Kidney (tissue), 14 donors: Measurements from ENCODE around the gene ADAM8. TPM values are rescaled to one million over a fixed set of nuclear protein-coding genes. Genes with fewer than 3 reads are reported as not detected.
A peak's percentile ranks its signal among the peaks of the same experiment; 100 is the strongest.

Experiments
- DNase-seq, 5 donors: peaks; one replicate each; pipeline ENCODE4 v3.0.0-alpha.2; 2013 to 2020
- FAIRE-seq: peaks from 2 replicates; lab custom pipeline; 2012; peaks lifted over from hg19 to GRCh38; lab: Jason Lieb, UNC
- H3K27ac ChIP-seq, 2 donors: one replicate each; pipeline ENCODE4 v1.7.0; 2013; ENCODE audit warnings: low read depth in 2 of 2, low read length in 2 of 2, inconsistent platforms in 1 of 2
- H3K27me3 ChIP-seq: one replicate; pipeline ENCODE4 v1.7.1; 2013; ENCODE audit warnings: low read length, inconsistent platforms; ENCODE audit not compliant: control insufficient read depth, insufficient read depth
- H3K36me3 ChIP-seq, 3 donors: one replicate each; pipeline versions ENCODE4 v1.7.0 to v1.7.1; 2013; ENCODE audit warnings: low read length in 3 of 3, control low read depth in 1 of 3, inconsistent platforms in 1 of 3; ENCODE audit not compliant: insufficient read depth in 3 of 3, control insufficient read depth in 2 of 3
- H3K4me1 ChIP-seq, 3 donors: one replicate each; pipeline versions ENCODE4 v1.7.0 to v1.7.1; 2013; ENCODE audit warnings: low read length in 3 of 3, inconsistent platforms in 1 of 3, low read depth in 1 of 3; ENCODE audit not compliant: control insufficient read depth in 2 of 3, insufficient read depth in 2 of 3
- H3K4me3 ChIP-seq, 3 donors: one replicate each; pipeline versions ENCODE4 v1.7.0 to v1.8.1; 2013; ENCODE audit warnings: low read length in 3 of 3, control low read depth in 1 of 3, inconsistent platforms in 1 of 3
- H3K9ac ChIP-seq, 3 donors: one replicate each; pipeline versions ENCODE4 v1.7.0 to v1.7.1; 2013; ENCODE audit warnings: low read length in 3 of 3, control low read depth in 1 of 3, inconsistent platforms in 1 of 3
- H3K9me3 ChIP-seq, 3 donors: one replicate each; pipeline versions ENCODE4 v1.7.0 to v1.7.1; 2013; ENCODE audit warnings: low read length in 3 of 3, control low read depth in 1 of 3, inconsistent platforms in 1 of 3; ENCODE audit not compliant: control insufficient read depth in 2 of 3, insufficient read depth in 1 of 3
- CTCF ChIP-seq: IDR thresholded peaks from 3 replicates; pipeline ENCODE4 v1.5.1; 2012; ENCODE audit warnings: mild to moderate bottlenecking, moderate library complexity, borderline replicate concordance; ENCODE audit not compliant: insufficient read depth; ENCODE audit errors: extremely low read depth
- intact Hi-C: fragments of 100-400 bp; cut with DNase I; formaldehyde crosslinking; loops from one replicate; pipeline ENCODE4 v1.11.1; 2022
- polyA plus RNA-seq: library from polyadenylated mRNA; stranded (reverse); fragments of 350-450 nt; fragmentation: Illumina TruSeq; extraction: RNeasy Lipid Tissue Mini Kit (QIAGEN cat#74804); gene quantifications from one replicate; pipeline ENCODE4 v1.2.3, GENCODE V29; 2014; ENCODE audit warnings: low read depth, low replicate concordance; ENCODE audit not compliant: insufficient read depth
- total RNA-seq: library from RNA; stranded (reverse); fragmentation: NEBNext Ultra II Directional; extraction: Animal tissue kit (Norgen Biotek cat#: 25700); gene quantifications from one replicate; pipeline ENCODE4 v1.2.1, GENCODE V29; 2021
- donor health status: control.
- donor health status: control.
- donor health status: control.
- donor health status: control.
- donor health status: control.
- donor health status: DM: yes; HTN: yes; CAD: no.
- donor health status: Normal renal cell carcinoma (clear cell type).

The ADAM8 gene
- total and polyA plus RNA-seq, 2 donors from 2014 or later, result 3.4 to 16.6 TPM

- H3K4me3 ChIP-seq, result no peak overlapping the region
- FAIRE-seq, result no peak
- peaks cover 0 to 29% (median 20%) of the 10 kb centered on the region in 3 donors for H3K36me3 ChIP-seq
These were observed 2.9 kb upstream of the ADAM8 start for GRCh38 chr10:133279326-133280226.

GRCh38 chr10:133278577-133279265, 2.1 kb upstream of the ADAM8 start:
- Histone ChIP-seq H3K4me1 (no peaks in the 10 kb centered on the region), H3K4me3 (no peak overlapping the region), H3K27ac (peak overlapping the region in 1 of 2 donors; percentile 41), H3K36me3 (peaks cover 0 to 26% (median 16%) of the 10 kb centered on the region in 3 donors), H3K9me3 (no peaks in the 10 kb centered on the region), H3K27me3 (no peaks in the 10 kb centered on the region), H3K9ac (no peak overlapping the region)
- DNase-seq (peak in 4 of 5 donors; percentile 63 to 81 (median 72)), FAIRE-seq (no peak)
- no peak for TF ChIP-seq CTCF
- intact Hi-C loops, result no loop called here

More at GRCh38 chr10:133279326-133280226, 2.9 kb upstream of the ADAM8 start:
- Histone ChIP-seq H3K9ac (no peak overlapping the region), H3K27ac (no peak overlapping the region), H3K4me1 (no peaks in the 10 kb centered on the region), H3K9me3 (no peaks in the 10 kb centered on the region), H3K27me3 (no peaks in the 10 kb centered on the region)
- no peak for TF ChIP-seq CTCF
- DNase-seq, result no peak
- intact Hi-C loops, result no loop called here

- H3K4me3 ChIP-seq, result no peak overlapping the region
- H3K9me3 ChIP-seq, result no peaks in the 10 kb centered on the region
- H3K9ac ChIP-seq, result no peak overlapping the region
- FAIRE-seq (no peak), DNase-seq (no peak)
- TF ChIP-seq CTCF, result no peak
- no peaks in the 10 kb centered on the region for H3K4me1 ChIP-seq
- intact Hi-C loops, result no loop called here
- H3K36me3 ChIP-seq, result peaks cover 0 to 24% (median 11%) of the 10 kb centered on the region in 3 donors
- H3K27ac ChIP-seq, result no peak overlapping the region
- H3K27me3 ChIP-seq, result no peaks in the 10 kb centered on the region
These were observed 1.4 kb upstream of the ADAM8 start for GRCh38 chr10:133277993-133278576.
